ENCODE data around the gene NTM.

The NTM gene

DNA sequence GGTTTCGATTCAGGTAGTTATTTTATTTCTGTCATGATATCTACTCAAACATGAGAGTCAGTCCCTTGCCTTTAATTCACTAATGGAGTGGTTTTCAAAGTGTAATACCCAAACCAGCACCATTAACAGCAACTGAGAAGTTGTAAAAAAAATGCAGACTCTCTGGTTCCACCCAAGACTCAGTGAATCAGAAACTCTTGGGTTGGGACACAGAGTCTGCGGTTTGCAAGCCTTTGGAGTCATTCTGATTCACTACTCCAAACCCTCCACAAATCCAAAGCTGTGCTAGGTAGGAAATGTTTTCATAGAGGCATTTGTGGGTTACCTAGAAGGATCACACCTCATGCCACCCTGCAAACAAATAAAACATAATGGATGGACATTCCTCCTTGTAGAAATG lies 340.1 kb downstream of the NTM start (continued):
- TF ChIP-seq ZFP3 (tag by site-specific recombination; IDR thresholded peaks at IDR 0.05; ENCODE audit: low read depth): no peak

GRCh38 chr11:131712897-131713296 lies 342.5 kb downstream of the NTM start:
- CTCF ChIA-PET: no interaction called here
- Histone ChIP-seq H3K36me3 (ENCODE audit: control insufficient read depth in 2 of 2, insufficient read depth in 1 of 2, low read length in 2 of 2) (no peaks in the 10 kb centered on the region), H3K4me1 (ENCODE audit: control insufficient read depth, insufficient read depth, low read length) (no peaks in the 10 kb centered on the region), H3K9me3 (ENCODE audit: control insufficient read depth, insufficient read depth, low read depth, low read length) (no peaks in the 10 kb centered on the region), H3K27ac (ENCODE audit: extremely low read depth, low read depth, low read length) (no peak overlapping the region), H3K4me3 (ENCODE audit: low read depth, low read length) (no peak overlapping the region)
- POLR2A ChIA-PET: no interaction called here
- TF ChIP-seq ZNF791 (tag by site-specific recombination; IDR thresholded peaks at IDR 0.05) (no peak), ZNF223 (tag by site-specific recombination; IDR thresholded peaks at IDR 0.05) (no peak)

- no peaks in the 10 kb centered on the region for H3K4me1 ChIP-seq (ENCODE audit: control insufficient read depth, insufficient read depth, low read length)
- H3K4me3 ChIP-seq (ENCODE audit: low read depth, low read length): no peak overlapping the region
- ChIA-PET POLR2A (no interaction called here), CTCF (no interaction called here)
- no peak for TF ChIP-seq ZNF658 (tag by site-specific recombination; IDR thresholded peaks at IDR 0.05)
- peak; percentile 45 for TF ChIP-seq SETDB1 (IDR thresholded peaks at IDR 0.05; ENCODE audit: insufficient read length, low read length)
- H3K36me3 ChIP-seq (ENCODE audit: control insufficient read depth in 2 of 2, insufficient read depth in 1 of 2, low read length in 2 of 2): no peaks in the 10 kb centered on the region
- no peak overlapping the region for H3K27ac ChIP-seq (ENCODE audit: extremely low read depth, low read depth, low read length)
- no peaks in the 10 kb centered on the region for H3K9me3 ChIP-seq (ENCODE audit: control insufficient read depth, insufficient read depth, low read depth, low read length)
Measured at GRCh38 chr11:131713529-131714134, 343.2 kb downstream of the NTM start.

- ChIA-PET POLR2A (no interaction called here), CTCF (interaction anchor here (0.9 to 2.4 kb wide), 2 partner anchors 24 to 193 kb away, joined by 3 to 8 read pairs; no protein-coding TSS in a partner anchor)
- H3K27ac ChIP-seq (ENCODE audit: extremely low read depth, low read depth, low read length): no peak overlapping the region
- TF ChIP-seq ZNF423 (tag by site-specific recombination; IDR thresholded peaks at IDR 0.05): no peak
- TF ChIP-seq KLF8 (tag by site-specific recombination; IDR thresholded peaks at IDR 0.05): no peak
- TF ChIP-seq ZNF571 (tag by site-specific recombination; IDR thresholded peaks at IDR 0.05): no peak
- no peak for TF ChIP-seq ZNF175 (tag by site-specific recombination; IDR thresholded peaks at IDR 0.05)
- no peak for TF ChIP-seq KLF16 (tag by site-specific recombination; IDR thresholded peaks at IDR 0.05)
- TF ChIP-seq, protein P1, sequence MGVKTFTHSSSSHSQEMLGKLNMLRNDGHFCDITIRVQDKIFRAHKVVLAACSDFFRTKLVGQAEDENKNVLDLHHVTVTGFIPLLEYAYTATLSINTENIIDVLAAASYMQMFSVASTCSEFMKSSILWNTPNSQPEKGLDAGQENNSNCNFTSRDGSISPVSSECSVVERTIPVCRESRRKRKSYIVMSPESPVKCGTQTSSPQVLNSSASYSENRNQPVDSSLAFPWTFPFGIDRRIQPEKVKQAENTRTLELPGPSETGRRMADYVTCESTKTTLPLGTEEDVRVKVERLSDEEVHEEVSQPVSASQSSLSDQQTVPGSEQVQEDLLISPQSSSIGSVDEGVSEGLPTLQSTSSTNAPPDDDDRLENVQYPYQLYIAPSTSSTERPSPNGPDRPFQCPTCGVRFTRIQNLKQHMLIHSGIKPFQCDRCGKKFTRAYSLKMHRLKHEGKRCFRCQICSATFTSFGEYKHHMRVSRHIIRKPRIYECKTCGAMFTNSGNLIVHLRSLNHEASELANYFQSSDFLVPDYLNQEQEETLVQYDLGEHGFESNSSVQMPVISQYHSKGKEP (tag by site-specific recombination; IDR thresholded peaks at IDR 0.05): no peak
- TF ChIP-seq ZNF138 (tag by site-specific recombination; IDR thresholded peaks at IDR 0.05; ENCODE audit: borderline replicate concordance): no peak
- no peak for TF ChIP-seq ZNF223 (tag by site-specific recombination; IDR thresholded peaks at IDR 0.05)
- no peak for TF ChIP-seq TRIM28 (IDR thresholded peaks at IDR 0.05; ENCODE audit: borderline replicate concordance, low read length)
- TF ChIP-seq SALL2 (tag by site-specific recombination; IDR thresholded peaks at IDR 0.05; ENCODE audit: borderline replicate concordance): no peak
- no peak for TF ChIP-seq ZXDB (tag by site-specific recombination; IDR thresholded peaks at IDR 0.05)
- no peak for TF ChIP-seq ZNF157 (tag by site-specific recombination; IDR thresholded peaks at IDR 0.05)
- no peak for TF ChIP-seq ZNF426 (tag by site-specific recombination; IDR thresholded peaks at IDR 0.05)
- no peak for TF ChIP-seq MEIS1 (CRISPR knock-in tag; IDR thresholded peaks at IDR 0.05; ENCODE audit: borderline replicate concordance)
- no peaks in the 10 kb centered on the region for H3K4me1 ChIP-seq (ENCODE audit: control insufficient read depth, insufficient read depth, low read length)
- H3K36me3 ChIP-seq (ENCODE audit: control insufficient read depth in 2 of 2, insufficient read depth in 1 of 2, low read length in 2 of 2): no peaks in the 10 kb centered on the region
- no peaks in the 10 kb centered on the region for H3K9me3 ChIP-seq (ENCODE audit: control insufficient read depth, insufficient read depth, low read depth, low read length)
- no peak overlapping the region for H3K4me3 ChIP-seq (ENCODE audit: low read depth, low read length)
Measured at GRCh38 chr11:131717616-131718015, 347.2 kb downstream of the NTM start.

Data from HEK293 (cell line).